ENCODE data around the gene CCDC120. TPM values are rescaled to one million over a fixed set of nuclear protein-coding genes. Genes with fewer than 3 reads are reported as not detected.
A peak's percentile ranks its signal among the peaks of the same experiment; 100 is the strongest.

CCDC120 gene
- total and polyA plus RNA-seq, 9 of the 15 experiments (the other 6 are each of a cell fraction or from before 2014, with no cell fraction given): 0.13 to 3.6 (median 0.54) TPM

DNA sequence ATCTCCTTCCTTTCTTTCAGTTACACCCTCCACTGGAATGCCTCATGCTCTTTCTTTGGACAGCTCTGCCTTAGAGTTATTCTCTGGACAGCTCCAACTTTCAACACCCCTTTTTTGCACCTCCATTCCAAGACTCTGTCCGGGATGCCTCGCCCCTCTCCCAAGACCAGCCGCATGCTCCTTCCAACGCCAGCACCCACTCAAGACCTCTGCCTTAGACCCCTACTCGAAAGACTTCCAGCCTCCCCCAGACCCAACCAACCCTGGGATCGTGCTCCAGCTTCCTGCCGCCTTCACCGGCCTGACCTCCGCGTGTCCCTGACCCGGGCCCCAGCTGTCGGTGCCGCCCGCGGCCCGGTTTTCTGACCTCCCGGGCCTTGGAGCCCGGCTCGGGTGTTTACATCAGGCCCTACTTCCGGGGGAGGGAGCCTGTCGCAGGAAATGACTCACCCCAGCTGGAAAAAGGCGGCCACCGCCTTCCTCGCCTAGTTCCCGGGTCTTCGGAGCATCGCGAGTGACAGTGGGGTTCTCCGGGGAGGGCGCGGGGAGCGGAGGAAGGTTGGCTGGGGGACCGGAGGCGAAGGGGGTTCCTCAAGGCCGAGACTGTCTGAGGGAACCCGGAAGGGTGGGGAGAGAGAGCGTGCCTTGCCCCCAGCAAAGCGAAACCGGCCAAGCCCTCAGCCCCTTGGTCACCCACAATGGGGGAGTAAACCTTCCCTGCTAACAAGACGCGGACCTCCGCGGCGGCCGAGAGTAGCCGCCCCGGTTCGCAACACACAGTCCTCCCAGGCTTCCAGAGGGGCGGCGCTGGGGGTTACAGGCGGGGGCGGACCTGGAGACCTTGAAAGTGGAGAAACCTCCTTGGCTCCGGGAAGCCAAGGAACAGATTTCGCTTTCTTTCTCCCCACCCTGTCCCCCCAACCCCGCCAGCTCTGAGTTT, 21.0 kb downstream of the CCDC120 start, which contains the start of gene WDR45 (continued):
- TF ChIP-seq FOXK1 (CRISPR knock-in tag; IDR thresholded peaks at IDR 0.05; ENCODE audit: borderline replicate concordance): peak; percentile 99; the same call in 1 of the 2 replicates
- no peak for TF ChIP-seq ZNF24 (IDR thresholded peaks at IDR 0.05)
- TF ChIP-seq RNF2 (IDR thresholded peaks at IDR 0.05): peak; percentile 40
- no peak for TF ChIP-seq ADNP (tag; IDR thresholded peaks at IDR 0.05)
- no peak for TF ChIP-seq ZNF444 (CRISPR knock-in tag; IDR thresholded peaks at IDR 0.05)
- no peak for TF ChIP-seq GTF2F1 (IDR thresholded peaks at IDR 0.05; ENCODE audit: low read depth, low read length)
- no peak for TF ChIP-seq KAT7 (CRISPR knock-in tag; IDR thresholded peaks at IDR 0.05; ENCODE audit: borderline replicate concordance)
- TF ChIP-seq, protein P1, sequence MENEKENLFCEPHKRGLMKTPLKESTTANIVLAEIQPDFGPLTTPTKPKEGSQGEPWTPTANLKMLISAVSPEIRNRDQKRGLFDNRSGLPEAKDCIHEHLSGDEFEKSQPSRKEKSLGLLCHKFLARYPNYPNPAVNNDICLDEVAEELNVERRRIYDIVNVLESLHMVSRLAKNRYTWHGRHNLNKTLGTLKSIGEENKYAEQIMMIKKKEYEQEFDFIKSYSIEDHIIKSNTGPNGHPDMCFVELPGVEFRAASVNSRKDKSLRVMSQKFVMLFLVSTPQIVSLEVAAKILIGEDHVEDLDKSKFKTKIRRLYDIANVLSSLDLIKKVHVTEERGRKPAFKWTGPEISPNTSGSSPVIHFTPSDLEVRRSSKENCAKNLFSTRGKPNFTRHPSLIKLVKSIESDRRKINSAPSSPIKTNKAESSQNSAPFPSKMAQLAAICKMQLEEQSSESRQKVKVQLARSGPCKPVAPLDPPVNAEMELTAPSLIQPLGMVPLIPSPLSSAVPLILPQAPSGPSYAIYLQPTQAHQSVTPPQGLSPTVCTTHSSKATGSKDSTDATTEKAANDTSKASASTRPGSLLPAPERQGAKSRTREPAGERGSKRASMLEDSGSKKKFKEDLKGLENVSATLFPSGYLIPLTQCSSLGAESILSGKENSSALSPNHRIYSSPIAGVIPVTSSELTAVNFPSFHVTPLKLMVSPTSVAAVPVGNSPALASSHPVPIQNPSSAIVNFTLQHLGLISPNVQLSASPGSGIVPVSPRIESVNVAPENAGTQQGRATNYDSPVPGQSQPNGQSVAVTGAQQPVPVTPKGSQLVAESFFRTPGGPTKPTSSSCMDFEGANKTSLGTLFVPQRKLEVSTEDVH (IDR thresholded peaks at IDR 0.05; ENCODE audit: low read depth, partially characterized antibody): peak; percentile 78
- peak; percentile 39; the same call in 1 of the 2 replicates for TF ChIP-seq PML (IDR thresholded peaks at IDR 0.05; ENCODE audit: low read length)
- TF ChIP-seq, protein P2, sequence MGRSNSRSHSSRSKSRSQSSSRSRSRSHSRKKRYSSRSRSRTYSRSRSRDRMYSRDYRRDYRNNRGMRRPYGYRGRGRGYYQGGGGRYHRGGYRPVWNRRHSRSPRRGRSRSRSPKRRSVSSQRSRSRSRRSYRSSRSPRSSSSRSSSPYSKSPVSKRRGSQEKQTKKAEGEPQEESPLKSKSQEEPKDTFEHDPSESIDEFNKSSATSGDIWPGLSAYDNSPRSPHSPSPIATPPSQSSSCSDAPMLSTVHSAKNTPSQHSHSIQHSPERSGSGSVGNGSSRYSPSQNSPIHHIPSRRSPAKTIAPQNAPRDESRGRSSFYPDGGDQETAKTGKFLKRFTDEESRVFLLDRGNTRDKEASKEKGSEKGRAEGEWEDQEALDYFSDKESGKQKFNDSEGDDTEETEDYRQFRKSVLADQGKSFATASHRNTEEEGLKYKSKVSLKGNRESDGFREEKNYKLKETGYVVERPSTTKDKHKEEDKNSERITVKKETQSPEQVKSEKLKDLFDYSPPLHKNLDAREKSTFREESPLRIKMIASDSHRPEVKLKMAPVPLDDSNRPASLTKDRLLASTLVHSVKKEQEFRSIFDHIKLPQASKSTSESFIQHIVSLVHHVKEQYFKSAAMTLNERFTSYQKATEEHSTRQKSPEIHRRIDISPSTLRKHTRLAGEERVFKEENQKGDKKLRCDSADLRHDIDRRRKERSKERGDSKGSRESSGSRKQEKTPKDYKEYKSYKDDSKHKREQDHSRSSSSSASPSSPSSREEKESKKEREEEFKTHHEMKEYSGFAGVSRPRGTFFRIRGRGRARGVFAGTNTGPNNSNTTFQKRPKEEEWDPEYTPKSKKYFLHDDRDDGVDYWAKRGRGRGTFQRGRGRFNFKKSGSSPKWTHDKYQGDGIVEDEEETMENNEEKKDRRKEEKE (IDR thresholded peaks at IDR 0.05; ENCODE audit: borderline replicate concordance in 1 of 2, control insufficient read depth in 1 of 2, low read depth in 2 of 2, low read length in 1 of 2): peak in 1 of 2 experiments; percentile 66; a peak in 1 of 4 replicates
- no peak for TF ChIP-seq ZNF274 (IDR thresholded peaks at IDR 0.05; ENCODE audit: borderline replicate concordance, low read depth, low read length)
- TF ChIP-seq, protein P3, sequence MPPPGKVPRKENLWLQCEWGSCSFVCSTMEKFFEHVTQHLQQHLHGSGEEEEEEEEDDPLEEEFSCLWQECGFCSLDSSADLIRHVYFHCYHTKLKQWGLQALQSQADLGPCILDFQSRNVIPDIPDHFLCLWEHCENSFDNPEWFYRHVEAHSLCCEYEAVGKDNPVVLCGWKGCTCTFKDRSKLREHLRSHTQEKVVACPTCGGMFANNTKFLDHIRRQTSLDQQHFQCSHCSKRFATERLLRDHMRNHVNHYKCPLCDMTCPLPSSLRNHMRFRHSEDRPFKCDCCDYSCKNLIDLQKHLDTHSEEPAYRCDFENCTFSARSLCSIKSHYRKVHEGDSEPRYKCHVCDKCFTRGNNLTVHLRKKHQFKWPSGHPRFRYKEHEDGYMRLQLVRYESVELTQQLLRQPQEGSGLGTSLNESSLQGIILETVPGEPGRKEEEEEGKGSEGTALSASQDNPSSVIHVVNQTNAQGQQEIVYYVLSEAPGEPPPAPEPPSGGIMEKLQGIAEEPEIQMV (tag; conservative IDR thresholded peaks at IDR 0.05; ENCODE audit: low read depth): no peak
- TF ChIP-seq, protein P4, sequence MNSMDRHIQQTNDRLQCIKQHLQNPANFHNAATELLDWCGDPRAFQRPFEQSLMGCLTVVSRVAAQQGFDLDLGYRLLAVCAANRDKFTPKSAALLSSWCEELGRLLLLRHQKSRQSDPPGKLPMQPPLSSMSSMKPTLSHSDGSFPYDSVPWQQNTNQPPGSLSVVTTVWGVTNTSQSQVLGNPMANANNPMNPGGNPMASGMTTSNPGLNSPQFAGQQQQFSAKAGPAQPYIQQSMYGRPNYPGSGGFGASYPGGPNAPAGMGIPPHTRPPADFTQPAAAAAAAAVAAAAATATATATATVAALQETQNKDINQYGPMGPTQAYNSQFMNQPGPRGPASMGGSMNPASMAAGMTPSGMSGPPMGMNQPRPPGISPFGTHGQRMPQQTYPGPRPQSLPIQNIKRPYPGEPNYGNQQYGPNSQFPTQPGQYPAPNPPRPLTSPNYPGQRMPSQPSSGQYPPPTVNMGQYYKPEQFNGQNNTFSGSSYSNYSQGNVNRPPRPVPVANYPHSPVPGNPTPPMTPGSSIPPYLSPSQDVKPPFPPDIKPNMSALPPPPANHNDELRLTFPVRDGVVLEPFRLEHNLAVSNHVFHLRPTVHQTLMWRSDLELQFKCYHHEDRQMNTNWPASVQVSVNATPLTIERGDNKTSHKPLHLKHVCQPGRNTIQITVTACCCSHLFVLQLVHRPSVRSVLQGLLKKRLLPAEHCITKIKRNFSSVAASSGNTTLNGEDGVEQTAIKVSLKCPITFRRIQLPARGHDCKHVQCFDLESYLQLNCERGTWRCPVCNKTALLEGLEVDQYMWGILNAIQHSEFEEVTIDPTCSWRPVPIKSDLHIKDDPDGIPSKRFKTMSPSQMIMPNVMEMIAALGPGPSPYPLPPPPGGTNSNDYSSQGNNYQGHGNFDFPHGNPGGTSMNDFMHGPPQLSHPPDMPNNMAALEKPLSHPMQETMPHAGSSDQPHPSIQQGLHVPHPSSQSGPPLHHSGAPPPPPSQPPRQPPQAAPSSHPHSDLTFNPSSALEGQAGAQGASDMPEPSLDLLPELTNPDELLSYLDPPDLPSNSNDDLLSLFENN (IDR thresholded peaks at IDR 0.05; ENCODE audit: low read depth in 2 of 2, low read length in 2 of 2): 0 out of 4 replicates have a peak, but pooled peaks of 1 of the 2 experiments have one; percentile 39
- peak; percentile 64 for TF ChIP-seq EGR1 (conservative IDR thresholded peaks at IDR 0.05)
